Stimulated activated CD4-positive, alpha-beta T cell treated with anti-CD3 and anti-CD28 coated beads, Interleukin-12 subunit alpha, Interleukin-12 subunit beta, amount 100 ng/mL, for 24 hours (primary cell): Measurements from ENCODE around the gene CCBE1.
"Not testable (repeated sequence)": the region's sequence is repeated elsewhere in the genome, so short reads cannot be mapped to it uniquely, and the experiment has no call there.

Experiments
- DNase-seq, 2 experiments: peaks; one replicate each; pipeline ENCODE4 v3.0.0-alpha.2; 2020; ENCODE audit warnings: low read depth in 2 of 2

CCBE1 gene

GRCh38 chr18:59697236-59697932, at the start of gene CCBE1:
Gene CCBE1, minus strand, starts transcription at chr18:59697423.
- peak in 1 of 2 experiments; percentile 50 for DNase-seq

DNA sequence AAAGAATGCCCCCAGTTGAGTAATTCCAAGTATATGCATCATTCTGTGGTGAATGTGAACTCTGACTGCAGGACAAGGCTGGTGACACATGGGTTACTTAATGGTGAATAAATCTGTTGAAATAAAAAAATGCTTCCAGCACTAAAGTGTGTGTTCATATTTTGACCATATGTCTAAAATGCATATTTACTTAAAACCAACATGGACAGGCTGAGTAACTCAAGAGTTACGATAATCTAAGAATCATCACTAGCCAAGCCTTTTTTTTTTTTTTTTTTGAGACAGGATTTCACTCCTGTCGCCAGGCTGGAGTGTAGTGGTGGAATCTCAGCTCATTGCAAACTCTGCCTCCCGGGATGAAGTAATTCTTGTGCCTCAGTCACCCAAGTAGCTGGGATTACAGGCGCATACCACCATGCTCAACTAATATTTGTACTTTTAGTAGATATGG, 47.1 kb upstream of the CCBE1 start:
- DNase-seq, result no peak

DNA sequence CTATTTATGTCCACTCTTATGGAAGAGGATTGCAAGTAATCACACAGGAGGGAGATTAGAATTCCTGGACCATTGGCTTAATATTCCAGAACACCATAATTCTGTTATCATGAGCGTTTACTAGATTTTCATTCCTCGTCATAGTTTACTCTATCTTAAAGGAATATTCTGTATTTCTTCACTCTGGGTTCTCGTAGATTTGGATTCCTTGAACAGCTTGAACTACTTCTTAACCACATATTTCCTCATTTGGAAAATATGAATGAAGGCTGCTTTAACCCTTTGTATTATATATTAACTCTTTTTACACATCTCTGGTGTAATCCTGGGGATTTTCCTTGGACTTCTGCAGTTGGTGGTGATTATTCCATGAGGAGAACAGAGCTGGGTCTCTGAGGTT, 46.3 kb upstream of the CCBE1 start:
- no peak for DNase-seq

GRCh38 chr18:59742325-59743111, 45.3 kb upstream of the CCBE1 start:
- DNase-seq, result no peak

DNA sequence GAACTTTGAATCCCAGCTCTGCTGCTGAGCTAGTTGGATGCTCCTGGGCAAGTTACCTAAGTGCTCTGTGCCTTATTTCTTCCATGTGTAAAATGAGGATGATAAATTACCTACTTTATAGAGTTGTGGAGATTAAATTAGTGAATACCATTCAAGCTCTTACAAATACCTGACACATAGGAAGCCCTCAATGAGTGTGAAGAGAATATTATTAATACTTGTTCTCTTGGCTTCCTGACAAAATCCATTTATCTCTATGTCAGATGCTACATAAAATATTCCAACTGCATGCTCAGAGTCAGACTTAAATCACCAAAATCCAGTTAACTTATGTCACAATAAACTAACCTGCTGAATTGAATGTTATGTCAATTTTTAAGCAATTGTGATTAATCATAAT, 42.9 kb upstream of the CCBE1 start:
- DNase-seq, result no peak

DNA sequence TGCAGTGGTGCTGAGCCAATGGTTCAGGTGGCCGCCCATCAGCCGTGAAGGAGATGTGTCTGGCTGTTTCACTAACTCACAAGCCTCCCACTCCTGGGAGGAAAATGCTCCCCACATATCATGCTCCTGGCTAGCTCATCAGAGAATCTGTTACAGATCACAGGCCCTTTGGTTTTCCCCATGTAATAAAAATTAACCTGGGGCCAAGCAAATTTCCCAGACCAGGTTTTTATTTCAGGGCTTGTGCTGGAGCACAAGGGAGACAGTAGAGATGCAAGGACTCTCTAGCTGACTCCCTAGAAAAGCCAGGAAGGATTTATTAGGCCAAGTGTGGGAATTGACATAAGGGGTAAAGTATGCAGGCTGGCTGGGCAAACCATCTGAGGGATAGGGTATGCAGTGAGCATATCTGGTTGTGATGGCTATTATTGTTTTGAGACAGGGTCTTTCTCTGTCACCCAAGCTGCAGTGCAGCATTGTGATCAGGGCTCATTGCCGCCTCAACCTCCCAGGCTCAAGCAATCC, 40.6 kb upstream of the CCBE1 start:
- no peak for DNase-seq

GRCh38 chr18:59737335-59737734, 40.1 kb upstream of the CCBE1 start:
- DNase-seq, result not testable (repeated sequence)

DNA sequence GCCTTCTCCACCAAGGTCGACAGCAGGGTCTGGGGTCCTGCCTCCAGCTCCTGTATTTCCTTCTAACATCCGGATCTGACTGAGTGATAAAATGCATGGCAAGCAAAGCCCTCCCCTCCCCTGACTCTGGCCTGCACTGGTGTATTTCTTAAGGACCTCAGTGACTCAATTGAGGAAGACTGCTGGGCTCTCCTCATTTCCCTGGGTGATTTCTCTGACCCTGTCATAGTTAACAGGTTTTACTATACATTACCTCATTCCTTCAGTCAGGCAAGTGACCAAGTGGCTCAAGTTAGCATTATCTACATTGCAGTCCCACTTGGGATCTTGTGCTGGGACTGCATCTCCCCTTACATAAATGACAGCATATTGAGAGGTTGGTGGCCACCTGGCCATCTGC, 38.8 kb upstream of the CCBE1 start:
- DNase-seq, result no peak

DNA sequence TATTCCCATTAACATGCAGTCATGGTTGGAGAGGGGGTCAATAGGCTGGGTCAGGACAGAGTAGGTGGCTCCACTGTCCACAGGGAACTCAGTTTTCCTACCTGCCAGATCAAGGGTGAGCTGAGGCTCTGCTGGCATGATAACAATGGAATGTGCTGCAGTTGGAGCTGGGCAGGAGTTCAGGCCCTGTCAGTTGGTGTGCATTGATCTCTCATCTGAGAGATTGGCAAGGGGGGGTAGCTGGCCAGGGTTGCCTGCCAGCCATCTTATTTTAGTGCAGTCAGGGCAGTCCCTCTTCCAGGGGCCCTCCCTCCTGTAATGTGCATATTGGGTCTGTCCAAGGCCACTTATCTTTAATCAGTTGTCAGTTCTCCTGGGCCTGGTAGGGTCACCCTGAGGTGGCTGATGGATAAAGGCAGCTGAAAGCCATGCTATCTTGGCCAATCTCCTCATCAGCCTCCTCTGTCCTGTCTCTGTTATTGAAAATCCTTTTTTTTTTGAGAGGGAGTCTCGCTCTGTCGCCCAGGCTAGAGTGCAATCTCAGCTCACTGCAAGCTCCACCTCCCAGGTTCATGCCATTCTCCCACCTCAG, 38.1 kb upstream of the CCBE1 start:
- no peak for DNase-seq

- no peak for DNase-seq
These were observed 36.2 kb upstream of the CCBE1 start for GRCh38 chr18:59733421-59733820.

DNA sequence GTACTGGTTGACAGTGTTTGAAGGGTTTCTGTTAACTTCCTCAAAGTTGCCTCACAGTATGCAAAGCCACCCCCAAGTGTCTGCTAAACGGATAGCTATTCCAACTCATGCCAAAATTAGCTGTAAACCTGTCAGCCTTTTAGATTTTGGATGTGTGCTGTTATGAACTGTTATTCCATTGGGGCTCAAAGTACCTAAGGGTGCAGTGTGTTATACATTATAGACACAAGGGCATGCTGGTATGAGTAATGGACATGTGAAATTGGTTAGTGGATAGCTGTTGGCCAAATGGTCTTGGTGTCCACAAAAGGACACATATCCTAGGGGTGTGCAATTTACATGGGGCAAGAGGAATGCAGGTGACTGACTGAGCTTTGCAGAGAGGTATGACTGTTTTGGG, 33.7 kb upstream of the CCBE1 start:
- DNase-seq, result no peak

DNA sequence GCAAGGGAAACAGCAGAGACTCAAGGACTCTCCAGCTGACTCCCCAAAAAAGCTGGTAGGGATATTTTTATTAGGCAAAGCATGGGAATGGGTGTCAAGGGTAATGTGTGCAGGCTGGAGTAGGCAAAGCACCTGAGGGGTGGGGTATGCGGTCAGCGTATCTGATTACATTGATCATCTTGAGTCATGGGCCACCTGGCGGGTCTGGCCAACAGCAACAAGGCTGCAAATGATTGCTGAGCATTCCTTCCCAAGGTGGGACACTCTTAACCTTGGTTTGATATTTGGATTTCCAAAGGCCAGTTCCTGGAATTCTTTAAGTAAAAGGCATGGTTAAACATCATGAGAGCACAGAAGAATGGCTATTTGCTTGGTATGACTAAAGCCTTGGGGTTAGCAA, 32.6 kb upstream of the CCBE1 start:
- DNase-seq, result no peak

DNA sequence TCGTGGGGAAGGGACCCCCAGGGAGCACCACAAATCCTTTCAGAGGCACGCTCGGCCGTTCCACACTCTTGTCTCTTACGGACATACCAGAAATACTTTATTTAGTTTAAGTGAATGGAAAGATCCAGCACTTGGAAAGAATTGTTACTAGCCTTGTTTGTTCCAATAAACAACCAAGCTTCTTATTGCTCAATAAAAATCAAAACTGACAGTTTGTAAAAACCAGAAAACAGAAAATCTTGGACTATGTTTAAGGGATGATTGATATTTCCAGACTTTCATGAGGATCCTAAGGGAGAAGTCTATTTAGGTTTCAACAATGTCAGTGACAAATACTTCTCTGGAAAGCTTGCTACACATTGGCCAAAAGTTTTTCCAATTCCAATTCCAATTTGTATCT, 31.6 kb upstream of the CCBE1 start:
- no peak for DNase-seq

DNA sequence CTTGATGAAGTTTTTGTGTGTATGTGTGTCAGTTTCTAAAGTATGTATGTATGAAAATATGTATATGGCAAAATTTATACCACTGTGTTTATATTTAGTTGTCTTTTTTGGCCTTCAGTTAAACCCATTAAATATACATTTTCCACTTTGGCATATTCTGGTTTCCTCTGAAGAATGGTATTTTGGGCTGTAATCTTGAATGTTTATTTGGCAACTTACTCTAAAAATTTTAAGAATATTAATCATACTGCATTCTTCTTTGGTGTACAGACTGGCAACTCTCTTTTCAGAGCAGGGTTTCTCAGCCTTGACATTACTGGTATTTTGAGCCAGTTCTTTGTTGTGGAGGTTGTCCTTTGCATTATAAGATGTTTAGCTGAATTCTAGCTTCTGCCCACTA, 27.9 kb upstream of the CCBE1 start:
- DNase-seq, result no peak

GRCh38 chr18:59724103-59724502, 26.9 kb upstream of the CCBE1 start:
- no peak for DNase-seq

DNA sequence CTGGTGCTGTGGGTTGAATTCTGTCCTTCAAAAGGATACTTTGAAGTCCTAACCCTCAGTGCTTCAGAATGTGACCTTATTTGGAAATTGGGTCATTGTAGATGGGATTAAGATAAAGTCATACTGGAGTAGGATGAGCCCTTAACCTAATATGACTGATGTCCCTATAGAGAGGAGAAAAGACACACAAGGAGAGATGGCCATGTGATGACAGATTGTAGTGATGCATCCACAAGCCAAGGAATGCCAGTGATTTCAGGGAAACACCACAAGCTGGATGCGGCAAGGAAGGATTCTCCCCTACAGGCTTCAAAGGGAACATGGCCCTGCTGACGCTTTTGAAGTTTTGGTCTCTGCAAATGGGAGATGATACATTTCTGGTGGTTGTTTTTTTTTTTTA, 24.7 kb upstream of the CCBE1 start:
- DNase-seq, result no peak

- no peak for DNase-seq
These were observed 24.0 kb upstream of the CCBE1 start for GRCh38 chr18:59721211-59721610.

GRCh38 chr18:59719544-59720181, 22.4 kb upstream of the CCBE1 start:
- DNase-seq, result no peak

- no peak for DNase-seq
These were observed 21.4 kb upstream of the CCBE1 start for GRCh38 chr18:59718464-59719157.

- DNase-seq, result no peak
These were observed 20.9 kb upstream of the CCBE1 start for GRCh38 chr18:59718108-59718463.

DNA sequence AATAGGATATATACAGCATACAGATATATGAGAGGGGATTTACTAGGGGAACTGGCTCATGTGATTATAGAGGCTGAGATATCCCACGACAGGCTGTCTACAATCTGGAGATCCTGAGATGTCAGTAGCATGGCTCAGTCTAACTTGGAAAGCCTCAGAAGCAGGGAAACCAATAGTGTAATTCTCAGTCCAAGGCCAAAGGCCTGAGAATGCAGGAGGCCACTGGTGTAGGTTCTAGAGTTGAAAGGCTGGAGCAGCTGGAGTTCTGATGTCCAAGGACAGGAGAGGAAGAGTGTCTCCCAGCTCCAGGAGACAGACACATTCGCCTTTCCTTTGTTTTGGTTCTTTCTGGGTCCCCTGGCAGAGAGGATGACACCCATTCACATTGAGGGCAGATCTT, 20.1 kb upstream of the CCBE1 start:
- DNase-seq, result no peak

DNA sequence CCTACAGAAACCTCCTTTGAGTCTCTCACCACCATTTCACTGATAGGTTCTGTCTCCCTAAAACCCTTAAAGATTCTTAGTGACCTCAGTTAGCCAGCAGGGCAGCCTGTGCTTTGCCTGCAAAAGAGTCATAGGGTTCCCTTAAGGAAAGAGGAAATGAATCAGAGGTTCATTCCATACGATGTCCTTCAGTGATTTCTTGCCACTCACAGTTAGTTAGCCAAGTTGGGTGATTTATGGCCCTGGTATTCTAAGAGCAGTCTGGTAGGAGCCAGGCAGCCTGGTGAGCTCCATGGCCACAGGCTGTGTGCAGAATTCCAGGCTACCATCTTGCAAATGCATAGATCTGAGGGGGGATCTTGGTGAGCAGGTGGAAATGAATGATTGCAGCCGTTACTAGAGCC, 18.7 kb upstream of the CCBE1 start:
- DNase-seq, result no peak
